MM.1S (cell line): Measurements from ENCODE around the gene CXCL17.

Experiments used
- EZH2 ChIP-seq: fragments of 300-600 bp; sonication (generic); optimal IDR thresholded peaks from 2 replicates; pipeline ENCODE3; 2017; ENCODE audit warnings: low read depth, mild to moderate bottlenecking, antibody characterized with exemption, low read length, mixed read lengths
- TF ChIP-seq, protein P1 (sequence below): fragments of 300-600 bp; sonication (generic); IDR thresholded peaks from 2 replicates; pipeline ENCODE4 v1.5.1; 2016; ENCODE audit warnings: antibody characterized with exemption, low read length, mixed read lengths

DNA sequence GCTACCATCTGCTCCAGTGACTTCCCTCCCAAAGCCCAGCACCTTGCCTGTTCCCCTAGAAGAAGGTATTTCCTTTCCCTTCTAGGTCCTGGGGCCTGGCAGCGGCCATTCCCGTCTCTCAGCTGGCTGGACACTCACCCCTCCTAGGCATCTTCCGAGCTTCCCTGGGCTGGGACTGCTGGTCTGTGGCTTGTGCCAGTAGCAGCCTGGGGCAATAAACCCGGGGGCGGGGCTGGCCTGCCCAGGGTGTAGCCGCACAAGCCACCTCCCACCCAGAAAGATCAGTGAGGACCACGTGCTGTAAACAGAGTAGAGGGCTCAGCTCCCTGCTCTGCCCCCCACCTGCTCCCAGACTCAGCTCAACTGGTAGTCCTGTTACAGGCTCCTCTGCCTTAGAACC, 30.5 kb downstream of the CXCL17 start:
- TF ChIP-seq, protein P1, sequence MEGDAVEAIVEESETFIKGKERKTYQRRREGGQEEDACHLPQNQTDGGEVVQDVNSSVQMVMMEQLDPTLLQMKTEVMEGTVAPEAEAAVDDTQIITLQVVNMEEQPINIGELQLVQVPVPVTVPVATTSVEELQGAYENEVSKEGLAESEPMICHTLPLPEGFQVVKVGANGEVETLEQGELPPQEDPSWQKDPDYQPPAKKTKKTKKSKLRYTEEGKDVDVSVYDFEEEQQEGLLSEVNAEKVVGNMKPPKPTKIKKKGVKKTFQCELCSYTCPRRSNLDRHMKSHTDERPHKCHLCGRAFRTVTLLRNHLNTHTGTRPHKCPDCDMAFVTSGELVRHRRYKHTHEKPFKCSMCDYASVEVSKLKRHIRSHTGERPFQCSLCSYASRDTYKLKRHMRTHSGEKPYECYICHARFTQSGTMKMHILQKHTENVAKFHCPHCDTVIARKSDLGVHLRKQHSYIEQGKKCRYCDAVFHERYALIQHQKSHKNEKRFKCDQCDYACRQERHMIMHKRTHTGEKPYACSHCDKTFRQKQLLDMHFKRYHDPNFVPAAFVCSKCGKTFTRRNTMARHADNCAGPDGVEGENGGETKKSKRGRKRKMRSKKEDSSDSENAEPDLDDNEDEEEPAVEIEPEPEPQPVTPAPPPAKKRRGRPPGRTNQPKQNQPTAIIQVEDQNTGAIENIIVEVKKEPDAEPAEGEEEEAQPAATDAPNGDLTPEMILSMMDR, result no peak
- TF ChIP-seq EZH2, result no peak
